GM21515 (cell line): Measurements from ENCODE around the gene VAV3.
"Not testable (repeated sequence)": the region's sequence is repeated elsewhere in the genome, so short reads cannot be mapped to it uniquely, and the experiment has no call there.

Experiments used
- ATAC-seq: cut with Tn5 transposase; IDR thresholded peaks from one replicate; pipeline ENCODE4 v1.9.1; 2021; ENCODE audit not compliant: unreplicated experiment

The VAV3 gene

GRCh38 chr1:107965110-107965991, at the start of gene VAV3:
Gene VAV3, minus strand, starts transcription at chr1:107965180. Its CDS starts 311 bp downstream, at chr1:107964869.
- no peak for ATAC-seq

GRCh38 chr1:108012553-108012952, 47.6 kb upstream of the VAV3 start:
- ATAC-seq = no peak

GRCh38 chr1:108011295-108011694, 46.3 kb upstream of the VAV3 start:
- ATAC-seq = no peak

GRCh38 chr1:108010581-108010980, 45.6 kb upstream of the VAV3 start:
- no peak for ATAC-seq

- no peak for ATAC-seq
These were observed 44.7 kb upstream of the VAV3 start for GRCh38 chr1:108009603-108010195.

- ATAC-seq = no peak
These were observed 42.6 kb upstream of the VAV3 start for GRCh38 chr1:108007531-108007930.

- no peak for ATAC-seq
These were observed 42.1 kb upstream of the VAV3 start for GRCh38 chr1:108007070-108007469.

- ATAC-seq = not testable (repeated sequence)
These were observed 39.9 kb upstream of the VAV3 start for GRCh38 chr1:108004919-108005318.

- no peak for ATAC-seq
These were observed 35.7 kb upstream of the VAV3 start for GRCh38 chr1:108000620-108001111.

- no peak for ATAC-seq
These were observed 35.2 kb upstream of the VAV3 start for GRCh38 chr1:108000184-108000583.

- ATAC-seq = no peak
These were observed 32.9 kb upstream of the VAV3 start for GRCh38 chr1:107997866-107998265.

GRCh38 chr1:107993920-107994319, 28.9 kb upstream of the VAV3 start:
- no peak for ATAC-seq

GRCh38 chr1:107992347-107992746, 27.4 kb upstream of the VAV3 start:
- ATAC-seq = no peak

GRCh38 chr1:107991371-107992066, 26.5 kb upstream of the VAV3 start:
- no peak for ATAC-seq

- ATAC-seq = no peak
These were observed 25.6 kb upstream of the VAV3 start for GRCh38 chr1:107990606-107991005.

- ATAC-seq = no peak
These were observed 16.3 kb upstream of the VAV3 start for GRCh38 chr1:107981277-107981676.

- ATAC-seq = no peak
These were observed 14.9 kb upstream of the VAV3 start for GRCh38 chr1:107979926-107980325.

- ATAC-seq = no peak
These were observed 14.1 kb upstream of the VAV3 start for GRCh38 chr1:107979088-107979487.

GRCh38 chr1:107976836-107977235, 11.9 kb upstream of the VAV3 start:
- no peak for ATAC-seq

- no peak for ATAC-seq
These were observed 11.5 kb upstream of the VAV3 start for GRCh38 chr1:107976431-107976830.

- ATAC-seq = no peak
These were observed 10.9 kb upstream of the VAV3 start for GRCh38 chr1:107975851-107976250.

GRCh38 chr1:107974090-107974489, 9.1 kb upstream of the VAV3 start:
- no peak for ATAC-seq
